IMR-90 (cell line): Measurements from ENCODE around the gene MAJIN. TPM values are rescaled to one million over a fixed set of nuclear protein-coding genes. Genes with fewer than 3 reads are reported as not detected.

Experiments used
- ATAC-seq: fragments of 200-7000 bp; cut with Tn5 transposase; 2 replicates; pipeline ENCODE4 v1.9.1; 2020; ENCODE audit warnings: low read depth, mild to moderate bottlenecking, moderate library complexity
- BruUV-seq: library from RNA; stranded (reverse); fragments of 400-500 nt; replicated peaks from 2 replicates; lab custom pipeline; 2021; lab: Mats Ljungman, UMichigan
- CTCF ChIA-PET: fragments of 300-600 bp; formaldehyde crosslinking; extraction: SDS; loops from one replicate; lab custom pipeline; 2021; ENCODE audit warnings: antibody characterized with exemption; lab: Yijun Ruan, JAX
- POLR2A ChIA-PET: fragments of 300-600 bp; sonication (Branson Sonifier 250); formaldehyde crosslinking; loops from one replicate; lab custom pipeline; 2022; ENCODE audit warnings: antibody characterized with exemption; ENCODE audit not compliant: unreplicated experiment; lab: Charles Lee
- DNase-seq: peaks from one replicate; pipeline ENCODE4 v3.0.0; 2013
- H2AFZ ChIP-seq: replicated peaks from 2 replicates; pipeline ENCODE3; 2013; ENCODE audit warnings: low read length, mild to moderate bottlenecking; ENCODE audit not compliant: poor library complexity
- H2AK5ac ChIP-seq: 2 replicates; pipeline ENCODE4 v1.6.1; 2013; ENCODE audit warnings: low read depth, low read length, inconsistent platforms
- H2AK9ac ChIP-seq: replicated peaks from 2 replicates; pipeline ENCODE3; 2013; ENCODE audit warnings: mild to moderate bottlenecking, low read depth, low read length, moderate library complexity; ENCODE audit not compliant: poor library complexity
- H2BK120ac ChIP-seq: 2 replicates; pipeline ENCODE4 v1.6.1; 2013; ENCODE audit warnings: low read depth, low read length, inconsistent platforms
- H2BK15ac ChIP-seq: 3 replicates; pipeline ENCODE4 v1.6.1; 2013; ENCODE audit warnings: low read depth, low read length, inconsistent platforms
- H2BK20ac ChIP-seq: 2 replicates; pipeline ENCODE4 v1.6.1; 2013; ENCODE audit warnings: low read depth, mild to moderate bottlenecking, inconsistent platforms, low read length, moderate library complexity
- H2BK5ac ChIP-seq: 2 replicates; pipeline ENCODE4 v1.6.1; 2013; ENCODE audit warnings: mild to moderate bottlenecking, low read depth, low read length, inconsistent platforms; ENCODE audit not compliant: poor library complexity, severe bottlenecking
- H3K14ac ChIP-seq: replicated peaks from 2 replicates; pipeline ENCODE4 v1.6.1; 2013; ENCODE audit warnings: low read depth, low read length, inconsistent platforms
- H3K18ac ChIP-seq: 2 replicates; pipeline ENCODE4 v1.6.1; 2013; ENCODE audit warnings: low read depth, low read length, control low read depth
- H3K23ac ChIP-seq: 2 replicates; pipeline ENCODE4 v1.6.1; 2013; ENCODE audit warnings: low read depth, low read length, inconsistent platforms
- H3K27ac ChIP-seq: 2 replicates; pipeline ENCODE4 v1.5.1; 2013; ENCODE audit warnings: mild to moderate bottlenecking, control low read depth, low read length; ENCODE audit not compliant: insufficient read depth
- H3K27me3 ChIP-seq: 2 replicates; pipeline ENCODE4 v1.6.1; 2013; ENCODE audit warnings: low read length; ENCODE audit not compliant: control insufficient read depth, insufficient read depth
- H3K36me3 ChIP-seq: 2 replicates; pipeline ENCODE4 v1.6.1; 2013; ENCODE audit warnings: low read length, mixed read lengths; ENCODE audit not compliant: control insufficient read depth, insufficient read depth
- H3K4ac ChIP-seq: 2 replicates; pipeline ENCODE4 v1.6.1; 2013; ENCODE audit warnings: low read depth, low read length, inconsistent platforms
- H3K4me1 ChIP-seq: 2 replicates; pipeline ENCODE4 v1.6.1; 2013; ENCODE audit warnings: low read length, mixed read lengths; ENCODE audit not compliant: control insufficient read depth, insufficient read depth
- H3K4me2 ChIP-seq: 2 replicates; pipeline ENCODE4 v1.6.1; 2013; ENCODE audit warnings: low read depth, mild to moderate bottlenecking, control low read depth, low read length, moderate library complexity
- H3K4me3 ChIP-seq: 2 replicates; pipeline ENCODE4 v1.5.1; 2013; ENCODE audit warnings: low read depth, mild to moderate bottlenecking, control low read depth, low read length, moderate library complexity; ENCODE audit not compliant: insufficient read depth
- H3K56ac ChIP-seq: 2 replicates; pipeline ENCODE4 v1.6.1; 2013; ENCODE audit warnings: low read length, inconsistent platforms; ENCODE audit not compliant: insufficient read depth; ENCODE audit errors: extremely low read depth
- H3K79me1 ChIP-seq, 2 experiments: 2 replicates each; pipeline ENCODE4 v1.6.1; 2013; ENCODE audit warnings: low read length in 2 of 2, inconsistent platforms in 1 of 2, low read depth in 1 of 2
- H3K9ac ChIP-seq: 2 replicates; pipeline ENCODE4 v1.6.1; 2013; ENCODE audit warnings: low read depth, low read length, control low read depth
- H3K9me1 ChIP-seq: 2 replicates; pipeline ENCODE4 v1.6.1; 2013; ENCODE audit warnings: low read length, inconsistent platforms; ENCODE audit not compliant: insufficient read depth
- H3K9me3 ChIP-seq: 2 replicates; pipeline ENCODE4 v1.6.1; 2013; ENCODE audit warnings: low read length; ENCODE audit not compliant: control insufficient read depth, insufficient read depth
- H4K20me1 ChIP-seq: 2 replicates; pipeline ENCODE4 v1.6.1; 2013; ENCODE audit warnings: low read length, inconsistent platforms; ENCODE audit not compliant: insufficient read depth
- H4K5ac ChIP-seq: 2 replicates; pipeline ENCODE4 v1.6.1; 2013; ENCODE audit warnings: mild to moderate bottlenecking, low read depth, low read length, control low read depth
- H4K8ac ChIP-seq, 2 experiments: 2 replicates each; pipeline ENCODE4 v1.6.1; 2013; ENCODE audit warnings: low read depth in 2 of 2, low read length in 2 of 2, control low read depth in 1 of 2, inconsistent platforms in 1 of 2
- H4K91ac ChIP-seq: 2 replicates; pipeline ENCODE4 v1.6.1; 2013; ENCODE audit warnings: low read depth, low read length, inconsistent platforms; ENCODE audit not compliant: insufficient read depth
- BHLHE40 ChIP-seq: fragments of 150-350 bp; IDR thresholded peaks from 2 replicates; pipeline ENCODE4 v1.6.1; 2016; ENCODE audit warnings: mild to moderate bottlenecking, low read depth, low read length
- MAFK ChIP-seq: IDR thresholded peaks from 2 replicates; pipeline ENCODE4 v1.6.1; 2012; ENCODE audit warnings: low read depth, low read length, improper control_type of control experiment
- WGBS, 2 experiments: methylation state at CpG; one replicate each; pipeline versions ENCODE4 v1.1.5 to v1.1.7; 2013; ENCODE audit warnings: missing lambda C conversion rate in 2 of 2; ENCODE audit not compliant: insufficient read length in 1 of 2; ENCODE audit errors: extremely low coverage in 2 of 2; 5-methylcytosine and 5-hydroxymethylcytosine counted together
- dilution Hi-C: fragments of 300-500 bp; cut with HindIII; formaldehyde crosslinking; loops from one replicate; pipeline ENCODE4 v1.14.3; 2018; ENCODE audit warnings: low sequenced_read_pairs; ENCODE audit not compliant: unreplicated experiment
- in situ Hi-C: fragments of 300-500 bp; cut with MboI; formaldehyde crosslinking; loops from 3 replicates; pipeline ENCODE4 v1.14.3; 2019; ENCODE audit warnings: low sequenced_read_pairs, inconsistent platforms, mixed read lengths
- intact Hi-C: fragments of 100-400 bp; cut with micrococcal nuclease; formaldehyde crosslinking; loops from 2 replicates; pipeline ENCODE4 v1.10.0; 2022
- polyA plus RNA-seq, 3 experiments: library from polyadenylated mRNA; depleted of rRNA; stranded (reverse); fragments of >200 nt; gene quantifications; 2 replicates each; pipeline ENCODE4 v1.2.3, GENCODE V29; 2012; ENCODE audit warnings: low replicate concordance in 1 of 3
- total RNA-seq: library from RNA; depleted of rRNA; stranded (reverse); fragments of >200 nt; gene quantifications from 2 replicates; pipeline ENCODE4 v1.2.3, GENCODE V29; 2012

The MAJIN gene
- total and polyA plus RNA-seq, 2 of the 4 experiments (the other 2 are of a cell fraction): not detected

DNA sequence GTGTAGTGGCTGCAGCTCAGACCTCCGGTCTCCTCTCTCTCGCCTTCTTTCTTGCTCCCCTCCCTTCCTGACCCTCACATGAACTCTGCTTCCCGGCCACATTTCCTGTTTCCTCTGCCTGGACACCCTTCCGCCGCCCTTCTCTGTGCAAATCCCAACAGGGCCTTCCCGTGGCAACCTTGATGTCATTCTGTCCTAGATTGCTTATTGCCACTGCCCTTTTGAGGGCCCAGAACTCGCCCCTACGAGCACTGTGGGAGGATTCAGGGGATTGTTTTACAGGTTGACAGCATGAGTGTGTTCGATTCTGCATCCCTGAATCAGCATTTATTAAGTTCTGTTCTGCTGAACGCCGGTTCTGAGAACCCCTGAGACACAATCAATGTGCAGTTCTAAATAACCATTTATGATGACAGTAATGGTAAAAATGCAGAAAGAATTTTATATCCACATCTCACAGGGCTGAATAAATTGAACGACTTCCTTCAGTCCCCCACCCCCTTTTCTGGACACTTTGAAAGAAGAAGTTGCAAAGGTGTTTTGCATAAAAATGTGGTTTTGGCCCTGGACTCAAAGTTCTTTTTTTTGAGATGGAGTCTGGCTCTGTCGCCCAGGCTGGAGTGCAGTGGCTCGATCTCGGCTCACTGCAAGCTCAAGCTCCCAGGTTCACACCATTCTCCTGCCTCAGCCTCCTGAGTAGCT, 18.5 kb upstream of the MAJIN start:
- no peaks in the 10 kb centered on the region for H4K20me1 ChIP-seq
- H2AK9ac ChIP-seq: no peak overlapping the region
- no peak overlapping the region for H3K18ac ChIP-seq
- no peak overlapping the region for H2AK5ac ChIP-seq
- no peak overlapping the region for H3K4me2 ChIP-seq
- peak overlapping the region in 1 of 2 experiments; percentile 56; a peak in 2 of 4 replicates for H4K8ac ChIP-seq
- H2AFZ ChIP-seq: peak overlapping the region; percentile 80
- intact Hi-C loops: no loop called here
- H2BK5ac ChIP-seq: no peak overlapping the region
- H2BK15ac ChIP-seq: no peak overlapping the region
- no peak overlapping the region for H3K23ac ChIP-seq
- no peak overlapping the region for H3K9ac ChIP-seq
- no peaks in the 10 kb centered on the region for H3K4me1 ChIP-seq
- no peak overlapping the region for H3K4ac ChIP-seq
- H3K9me1 ChIP-seq: no peaks in the 10 kb centered on the region
- ChIA-PET CTCF (no interaction called here), POLR2A (no interaction called here)
- BruUV-seq: no TSS peak
- ATAC-seq (no peak; the same call in 1 of the 2 replicates), DNase-seq (no peak)
- H3K27ac ChIP-seq: no peak overlapping the region
- WGBS, 2 experiments: no CpG with 5 or more reads among the region's 15 CpGs
- no peak overlapping the region for H3K4me3 ChIP-seq
- H3K36me3 ChIP-seq: no peaks in the 10 kb centered on the region
- dilution Hi-C loops: no loop called here
- no peak overlapping the region for H3K14ac ChIP-seq
- in situ Hi-C loops: no loop called here
- H4K91ac ChIP-seq: no peak overlapping the region
- H3K56ac ChIP-seq: no peak overlapping the region
- H2BK20ac ChIP-seq: no peak overlapping the region
- H3K27me3 ChIP-seq: no peaks in the 10 kb centered on the region; the same call in 1 of the 2 replicates
- no peaks in the 10 kb centered on the region for H3K9me3 ChIP-seq
- H4K5ac ChIP-seq: no peak overlapping the region
- TF ChIP-seq BHLHE40: no peak
- TF ChIP-seq MAFK: peak; percentile 49; the same call in 1 of the 2 replicates
- H2BK120ac ChIP-seq: no peak overlapping the region
- H3K79me1 ChIP-seq: no peaks in the 10 kb centered on the region
